IMR-90 (cell line): Measurements from ENCODE around the gene COL27A1. TPM values are rescaled to one million over a fixed set of nuclear protein-coding genes. Genes with fewer than 3 reads are reported as not detected.
A peak's percentile ranks its signal among the peaks of the same experiment; 100 is the strongest.

Experiments used
- ATAC-seq: fragments of 200-7000 bp; cut with Tn5 transposase; 2 replicates; pipeline ENCODE4 v1.9.1; 2020; ENCODE audit warnings: low read depth, mild to moderate bottlenecking, moderate library complexity
- BruUV-seq: library from RNA; stranded (reverse); fragments of 400-500 nt; replicated peaks from 2 replicates; lab custom pipeline; 2021; lab: Mats Ljungman, UMichigan
- CTCF ChIA-PET: fragments of 300-600 bp; formaldehyde crosslinking; extraction: SDS; loops from one replicate; lab custom pipeline; 2021; ENCODE audit warnings: antibody characterized with exemption; lab: Yijun Ruan, JAX
- POLR2A ChIA-PET: fragments of 300-600 bp; sonication (Branson Sonifier 250); formaldehyde crosslinking; loops from one replicate; lab custom pipeline; 2022; ENCODE audit warnings: antibody characterized with exemption; ENCODE audit not compliant: unreplicated experiment; lab: Charles Lee
- DNase-seq: peaks from one replicate; pipeline ENCODE4 v3.0.0; 2013
- H2AFZ ChIP-seq: replicated peaks from 2 replicates; pipeline ENCODE3; 2013; ENCODE audit warnings: low read length, mild to moderate bottlenecking; ENCODE audit not compliant: poor library complexity
- H2AK5ac ChIP-seq: 2 replicates; pipeline ENCODE4 v1.6.1; 2013; ENCODE audit warnings: low read depth, low read length, inconsistent platforms
- H2AK9ac ChIP-seq: replicated peaks from 2 replicates; pipeline ENCODE3; 2013; ENCODE audit warnings: mild to moderate bottlenecking, low read depth, low read length, moderate library complexity; ENCODE audit not compliant: poor library complexity
- H2BK120ac ChIP-seq: 2 replicates; pipeline ENCODE4 v1.6.1; 2013; ENCODE audit warnings: low read depth, low read length, inconsistent platforms
- H2BK15ac ChIP-seq: 3 replicates; pipeline ENCODE4 v1.6.1; 2013; ENCODE audit warnings: low read depth, low read length, inconsistent platforms
- H2BK20ac ChIP-seq: 2 replicates; pipeline ENCODE4 v1.6.1; 2013; ENCODE audit warnings: low read depth, mild to moderate bottlenecking, inconsistent platforms, low read length, moderate library complexity
- H2BK5ac ChIP-seq: 2 replicates; pipeline ENCODE4 v1.6.1; 2013; ENCODE audit warnings: mild to moderate bottlenecking, low read depth, low read length, inconsistent platforms; ENCODE audit not compliant: poor library complexity, severe bottlenecking
- H3K14ac ChIP-seq: replicated peaks from 2 replicates; pipeline ENCODE4 v1.6.1; 2013; ENCODE audit warnings: low read depth, low read length, inconsistent platforms
- H3K18ac ChIP-seq: 2 replicates; pipeline ENCODE4 v1.6.1; 2013; ENCODE audit warnings: low read depth, low read length, control low read depth
- H3K23ac ChIP-seq: 2 replicates; pipeline ENCODE4 v1.6.1; 2013; ENCODE audit warnings: low read depth, low read length, inconsistent platforms
- H3K27ac ChIP-seq: 2 replicates; pipeline ENCODE4 v1.5.1; 2013; ENCODE audit warnings: mild to moderate bottlenecking, control low read depth, low read length; ENCODE audit not compliant: insufficient read depth
- H3K27me3 ChIP-seq: 2 replicates; pipeline ENCODE4 v1.6.1; 2013; ENCODE audit warnings: low read length; ENCODE audit not compliant: control insufficient read depth, insufficient read depth
- H3K36me3 ChIP-seq: 2 replicates; pipeline ENCODE4 v1.6.1; 2013; ENCODE audit warnings: low read length, mixed read lengths; ENCODE audit not compliant: control insufficient read depth, insufficient read depth
- H3K4ac ChIP-seq: 2 replicates; pipeline ENCODE4 v1.6.1; 2013; ENCODE audit warnings: low read depth, low read length, inconsistent platforms
- H3K4me1 ChIP-seq: 2 replicates; pipeline ENCODE4 v1.6.1; 2013; ENCODE audit warnings: low read length, mixed read lengths; ENCODE audit not compliant: control insufficient read depth, insufficient read depth
- H3K4me2 ChIP-seq: 2 replicates; pipeline ENCODE4 v1.6.1; 2013; ENCODE audit warnings: low read depth, mild to moderate bottlenecking, control low read depth, low read length, moderate library complexity
- H3K4me3 ChIP-seq: 2 replicates; pipeline ENCODE4 v1.5.1; 2013; ENCODE audit warnings: low read depth, mild to moderate bottlenecking, control low read depth, low read length, moderate library complexity; ENCODE audit not compliant: insufficient read depth
- H3K56ac ChIP-seq: 2 replicates; pipeline ENCODE4 v1.6.1; 2013; ENCODE audit warnings: low read length, inconsistent platforms; ENCODE audit not compliant: insufficient read depth; ENCODE audit errors: extremely low read depth
- H3K79me1 ChIP-seq, 2 experiments: 2 replicates each; pipeline ENCODE4 v1.6.1; 2013; ENCODE audit warnings: low read length in 2 of 2, inconsistent platforms in 1 of 2, low read depth in 1 of 2
- H3K9ac ChIP-seq: 2 replicates; pipeline ENCODE4 v1.6.1; 2013; ENCODE audit warnings: low read depth, low read length, control low read depth
- H3K9me1 ChIP-seq: 2 replicates; pipeline ENCODE4 v1.6.1; 2013; ENCODE audit warnings: low read length, inconsistent platforms; ENCODE audit not compliant: insufficient read depth
- H3K9me3 ChIP-seq: 2 replicates; pipeline ENCODE4 v1.6.1; 2013; ENCODE audit warnings: low read length; ENCODE audit not compliant: control insufficient read depth, insufficient read depth
- H4K20me1 ChIP-seq: 2 replicates; pipeline ENCODE4 v1.6.1; 2013; ENCODE audit warnings: low read length, inconsistent platforms; ENCODE audit not compliant: insufficient read depth
- H4K5ac ChIP-seq: 2 replicates; pipeline ENCODE4 v1.6.1; 2013; ENCODE audit warnings: mild to moderate bottlenecking, low read depth, low read length, control low read depth
- H4K8ac ChIP-seq, 2 experiments: 2 replicates each; pipeline ENCODE4 v1.6.1; 2013; ENCODE audit warnings: low read depth in 2 of 2, low read length in 2 of 2, control low read depth in 1 of 2, inconsistent platforms in 1 of 2
- H4K91ac ChIP-seq: 2 replicates; pipeline ENCODE4 v1.6.1; 2013; ENCODE audit warnings: low read depth, low read length, inconsistent platforms; ENCODE audit not compliant: insufficient read depth
- BHLHE40 ChIP-seq: fragments of 150-350 bp; IDR thresholded peaks from 2 replicates; pipeline ENCODE4 v1.6.1; 2016; ENCODE audit warnings: mild to moderate bottlenecking, low read depth, low read length
- MXI1 ChIP-seq: IDR thresholded peaks from 2 replicates; pipeline ENCODE4 v1.6.1; 2012; ENCODE audit warnings: low read depth, mild to moderate bottlenecking, low read length, moderate library complexity, borderline replicate concordance
- WGBS, 2 experiments: methylation state at CpG; one replicate each; pipeline versions ENCODE4 v1.1.5 to v1.1.7; 2013; ENCODE audit warnings: missing lambda C conversion rate in 2 of 2; ENCODE audit not compliant: insufficient read length in 1 of 2; ENCODE audit errors: extremely low coverage in 2 of 2; 5-methylcytosine and 5-hydroxymethylcytosine counted together
- dilution Hi-C: fragments of 300-500 bp; cut with HindIII; formaldehyde crosslinking; loops from one replicate; pipeline ENCODE4 v1.14.3; 2018; ENCODE audit warnings: low sequenced_read_pairs; ENCODE audit not compliant: unreplicated experiment
- in situ Hi-C: fragments of 300-500 bp; cut with MboI; formaldehyde crosslinking; loops from 3 replicates; pipeline ENCODE4 v1.14.3; 2019; ENCODE audit warnings: low sequenced_read_pairs, inconsistent platforms, mixed read lengths
- intact Hi-C: fragments of 100-400 bp; cut with micrococcal nuclease; formaldehyde crosslinking; loops from 2 replicates; pipeline ENCODE4 v1.10.0; 2022
- polyA plus RNA-seq, 3 experiments: library from polyadenylated mRNA; depleted of rRNA; stranded (reverse); fragments of >200 nt; gene quantifications; 2 replicates each; pipeline ENCODE4 v1.2.3, GENCODE V29; 2012; ENCODE audit warnings: low replicate concordance in 1 of 3
- total RNA-seq: library from RNA; depleted of rRNA; stranded (reverse); fragments of >200 nt; gene quantifications from 2 replicates; pipeline ENCODE4 v1.2.3, GENCODE V29; 2012

The COL27A1 gene
- total and polyA plus RNA-seq, 2 of the 4 experiments (the other 2 are of a cell fraction), result 3.2 to 18.3 TPM

DNA sequence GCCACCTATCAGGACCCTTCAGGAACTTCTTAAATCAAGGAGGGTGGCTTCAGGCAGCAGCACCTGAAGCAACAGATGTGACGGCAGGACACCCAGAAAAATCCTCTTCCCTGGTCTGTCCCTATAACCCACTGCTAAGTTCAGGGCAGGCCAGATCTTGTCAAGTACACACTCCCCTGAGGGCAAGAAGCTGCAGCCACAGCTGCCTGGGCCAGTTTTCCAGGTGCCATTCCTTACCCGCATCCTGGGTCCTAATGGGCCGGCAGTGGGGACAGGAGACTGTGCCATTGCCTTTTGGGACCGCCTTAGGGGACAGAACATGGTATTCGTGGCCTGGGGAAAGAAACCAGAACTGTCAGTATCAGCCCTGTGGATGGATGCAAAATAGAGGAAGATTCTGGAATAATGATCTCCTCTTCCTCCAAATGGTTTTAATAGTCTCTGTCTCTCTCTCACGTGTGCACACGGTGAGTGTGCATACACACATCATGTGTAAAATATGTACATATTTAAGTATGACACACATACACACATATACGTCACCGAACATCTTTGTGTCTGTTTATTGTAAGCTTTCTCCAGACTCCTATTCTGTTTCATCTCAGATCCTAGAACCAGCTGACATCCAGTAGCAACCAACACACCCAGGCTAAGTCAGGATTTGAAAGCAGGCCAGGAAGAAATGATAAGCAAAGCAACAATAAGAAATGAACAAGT, 188.3 kb downstream of the COL27A1 start:
- Histone ChIP-seq H3K79me1 (peaks cover 0 to 5% of the 10 kb centered on the region in 2 experiments; a peak in 1 of 4 replicates), H3K9me3 (no peaks in the 10 kb centered on the region), H3K36me3 (peaks cover 71% of the 10 kb centered on the region), H3K4ac (no peak overlapping the region), H3K9me1 (peaks cover 6% of the 10 kb centered on the region; the same call in 1 of the 2 replicates), H3K27me3 (no peaks in the 10 kb centered on the region), H4K8ac (no peak overlapping the region), H2AFZ (no peak overlapping the region), H2BK15ac (no peak overlapping the region), H3K9ac (no peak overlapping the region), H2AK9ac (no peak overlapping the region), H2AK5ac (no peak overlapping the region), H3K27ac (no peak overlapping the region), H3K4me3 (no peak overlapping the region), H3K23ac (no peak overlapping the region), H3K14ac (no peak overlapping the region), H3K18ac (no peak overlapping the region), H2BK5ac (no peak overlapping the region), H4K5ac (no peak overlapping the region), H3K4me2 (no peak overlapping the region), H2BK20ac (no peak overlapping the region), H4K20me1 (0 out of 2 replicates have a peak, but pooled peaks cover 3% of the 10 kb centered on the region), H4K91ac (no peak overlapping the region), H3K56ac (no peak overlapping the region), H3K4me1 (peaks cover 3% of the 10 kb centered on the region), H2BK120ac (no peak overlapping the region)
- dilution Hi-C loops, result no loop called here
- WGBS, 2 experiments, result 80% methylated on average over 2 of the region's 9 CpGs; no CpG with 5 or more reads in 1 of the 2 experiments
- no TSS peak for BruUV-seq
- TF ChIP-seq MXI1 (no peak), BHLHE40 (peak; percentile 37; the same call in 1 of the 2 replicates)
- ChIA-PET POLR2A (no interaction called here), CTCF (no interaction called here)
- peak; percentile 72 for DNase-seq
- intact Hi-C loops, result no loop called here
- no peak for ATAC-seq
- in situ Hi-C loops, result no loop called here
